Measurements from ENCODE around the gene GALNT2.

GALNT2 gene

GRCh38 chr1:230117694-230118093 lies 50.7 kb downstream of the GALNT2 start:
- no peak for DNase-seq

GRCh38 chr1:230119340-230119739 lies 52.3 kb downstream of the GALNT2 start:
- DNase-seq = no peak

- DNase-seq = no peak
These were observed 53.4 kb downstream of the GALNT2 start for GRCh38 chr1:230120289-230120920.

GRCh38 chr1:230120921-230121381 lies 53.9 kb downstream of the GALNT2 start:
- DNase-seq = no peak

- no peak for DNase-seq
These were observed 54.9 kb downstream of the GALNT2 start for GRCh38 chr1:230121950-230122349.

- no peak for DNase-seq
These were observed 55.6 kb downstream of the GALNT2 start for GRCh38 chr1:230122366-230123279.

- no peak for DNase-seq
These were observed 56.5 kb downstream of the GALNT2 start for GRCh38 chr1:230123280-230124185.

GRCh38 chr1:230124186-230125128 lies 57.4 kb downstream of the GALNT2 start:
- DNase-seq = no peak

GRCh38 chr1:230125141-230125540 lies 58.1 kb downstream of the GALNT2 start:
- DNase-seq = no peak

- DNase-seq = no peak
These were observed 58.8 kb downstream of the GALNT2 start for GRCh38 chr1:230125640-230126528.

- no peak for DNase-seq
These were observed 59.6 kb downstream of the GALNT2 start for GRCh38 chr1:230126529-230127104.

- DNase-seq = no peak
These were observed 60.3 kb downstream of the GALNT2 start for GRCh38 chr1:230127105-230128054.

- no peak for DNase-seq
These were observed 61.7 kb downstream of the GALNT2 start for GRCh38 chr1:230128569-230129285.

- no peak for DNase-seq
These were observed 62.3 kb downstream of the GALNT2 start for GRCh38 chr1:230129341-230129740.

- DNase-seq = no peak
These were observed 63.3 kb downstream of the GALNT2 start for GRCh38 chr1:230130172-230130944.

GRCh38 chr1:230131457-230131856 lies 64.4 kb downstream of the GALNT2 start:
- DNase-seq = no peak

GRCh38 chr1:230132758-230133157 lies 65.7 kb downstream of the GALNT2 start:
- no peak for DNase-seq

- no peak for DNase-seq
These were observed 68.7 kb downstream of the GALNT2 start for GRCh38 chr1:230135726-230136125.
